ENCODE results near the gene TGFA. TPM values are rescaled to one million over a fixed set of nuclear protein-coding genes. Genes with fewer than 3 reads are reported as not detected.

TGFA gene
- total RNA-seq, 1 donor from 2014 or later, result 1.4 TPM

DNA sequence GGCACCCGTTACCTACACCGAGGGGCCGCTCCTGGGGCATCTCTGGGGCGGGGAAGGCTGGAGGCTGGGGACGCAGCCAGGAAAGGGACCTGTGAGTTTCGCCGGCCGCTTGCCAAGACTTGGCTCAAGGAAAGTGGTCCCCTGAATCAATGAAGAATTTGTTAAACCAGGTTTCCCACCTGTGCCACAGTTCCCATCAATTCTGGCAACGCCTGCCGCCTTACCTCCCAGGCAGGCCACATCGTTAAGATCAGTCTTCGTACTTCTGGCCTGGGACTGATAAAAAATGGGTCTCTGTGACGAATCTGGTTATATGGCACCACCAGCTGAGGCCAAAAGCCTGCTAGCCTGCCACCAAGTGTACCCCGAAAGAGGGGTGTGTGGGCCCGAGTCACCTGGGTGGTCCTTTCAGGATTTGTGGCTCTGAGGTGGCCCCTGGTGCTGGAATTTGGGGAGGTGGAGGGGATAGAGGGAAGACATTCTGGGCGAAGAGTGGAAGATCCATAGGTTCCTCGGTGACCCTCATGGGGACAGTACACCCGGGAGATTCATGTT, 789 bp upstream of the TGFA start:
- H3K27ac Mint-ChIP-seq (ENCODE audit: unreplicated experiment), result no peak overlapping the region
- H3K9me3 Mint-ChIP-seq, result no peaks in the 10 kb centered on the region
- H3K36me3 Mint-ChIP-seq (ENCODE audit: low read depth), result no peaks in the 10 kb centered on the region
- H3K4me3 Mint-ChIP-seq, result peak overlapping the region; percentile 85
- peaks cover 71% of the 10 kb centered on the region for H3K27me3 Mint-ChIP-seq (ENCODE audit: low read depth)
- DNase-seq (ENCODE audit: low read depth, low spot score), result no peak
- TF ChIP-seq, protein P1, sequence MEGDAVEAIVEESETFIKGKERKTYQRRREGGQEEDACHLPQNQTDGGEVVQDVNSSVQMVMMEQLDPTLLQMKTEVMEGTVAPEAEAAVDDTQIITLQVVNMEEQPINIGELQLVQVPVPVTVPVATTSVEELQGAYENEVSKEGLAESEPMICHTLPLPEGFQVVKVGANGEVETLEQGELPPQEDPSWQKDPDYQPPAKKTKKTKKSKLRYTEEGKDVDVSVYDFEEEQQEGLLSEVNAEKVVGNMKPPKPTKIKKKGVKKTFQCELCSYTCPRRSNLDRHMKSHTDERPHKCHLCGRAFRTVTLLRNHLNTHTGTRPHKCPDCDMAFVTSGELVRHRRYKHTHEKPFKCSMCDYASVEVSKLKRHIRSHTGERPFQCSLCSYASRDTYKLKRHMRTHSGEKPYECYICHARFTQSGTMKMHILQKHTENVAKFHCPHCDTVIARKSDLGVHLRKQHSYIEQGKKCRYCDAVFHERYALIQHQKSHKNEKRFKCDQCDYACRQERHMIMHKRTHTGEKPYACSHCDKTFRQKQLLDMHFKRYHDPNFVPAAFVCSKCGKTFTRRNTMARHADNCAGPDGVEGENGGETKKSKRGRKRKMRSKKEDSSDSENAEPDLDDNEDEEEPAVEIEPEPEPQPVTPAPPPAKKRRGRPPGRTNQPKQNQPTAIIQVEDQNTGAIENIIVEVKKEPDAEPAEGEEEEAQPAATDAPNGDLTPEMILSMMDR (conservative IDR thresholded peaks at IDR 0.05), result peak; percentile 41
- peaks cover 53% of the 10 kb centered on the region for H3K4me1 Mint-ChIP-seq

- Mint-ChIP-seq H3K4me1 (peaks cover 43% of the 10 kb centered on the region), H3K27ac (ENCODE audit: unreplicated experiment) (no peak overlapping the region)
Measured at GRCh38 chr2:70553334-70553583, 367 bp downstream of the TGFA start.

DNA sequence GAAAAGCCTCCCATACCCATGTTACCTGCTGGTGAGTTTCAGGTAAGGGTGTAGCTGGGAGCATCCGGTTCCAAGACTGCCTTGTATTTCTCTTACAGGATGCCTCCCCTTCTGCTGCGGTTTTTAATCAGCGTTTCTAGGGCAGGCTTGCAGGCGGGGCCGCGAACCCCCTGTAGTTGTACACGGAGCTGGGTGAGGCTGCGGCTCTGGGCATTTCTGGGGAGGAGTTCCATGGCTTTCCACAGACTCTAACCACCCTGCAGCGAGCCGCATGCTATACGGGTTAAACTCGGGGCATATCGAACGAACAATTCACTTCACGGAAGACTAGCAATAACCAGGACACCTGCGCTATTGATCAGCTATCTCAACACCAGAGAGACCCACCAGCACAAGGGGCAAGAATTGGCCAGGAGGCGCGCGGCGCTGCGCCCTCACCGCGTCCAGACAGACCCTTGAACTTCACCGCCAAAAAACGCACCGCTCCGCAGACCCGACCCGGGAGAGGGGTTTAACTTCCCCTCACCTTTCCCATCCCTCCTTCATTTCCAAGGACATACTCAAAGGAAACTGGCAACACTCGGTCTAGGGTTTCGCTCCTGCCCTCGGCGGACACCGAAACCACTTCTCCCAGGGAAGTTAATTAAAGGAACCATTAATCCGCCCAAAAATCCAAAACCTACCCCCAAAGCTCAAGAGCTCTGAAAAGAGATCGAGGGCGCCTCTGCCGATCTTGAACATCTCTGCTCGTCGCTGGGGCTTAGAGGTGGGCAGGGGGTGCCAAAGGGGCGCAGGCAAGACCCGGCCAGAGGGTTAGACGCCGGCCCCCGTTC, 909 bp downstream of the TGFA start:
- Mint-ChIP-seq H3K4me3 (peak overlapping the region; percentile 82), H3K27me3 (ENCODE audit: low read depth) (peaks cover 77% of the 10 kb centered on the region), H3K9me3 (no peaks in the 10 kb centered on the region), H3K36me3 (ENCODE audit: low read depth) (no peaks in the 10 kb centered on the region), H3K4me1 (peaks cover 39% of the 10 kb centered on the region), H3K27ac (ENCODE audit: unreplicated experiment) (no peak overlapping the region)
- DNase-seq (ENCODE audit: low read depth, low spot score), result no peak
- TF ChIP-seq, protein P1 (conservative IDR thresholded peaks at IDR 0.05), result no peak

More at GRCh38 chr2:70553334-70553583, 367 bp downstream of the TGFA start:
- H3K4me3 Mint-ChIP-seq, result peak overlapping the region; percentile 82
- no peaks in the 10 kb centered on the region for H3K9me3 Mint-ChIP-seq
- no peaks in the 10 kb centered on the region for H3K36me3 Mint-ChIP-seq (ENCODE audit: low read depth)
- no peak for DNase-seq (ENCODE audit: low read depth, low spot score)
- peaks cover 78% of the 10 kb centered on the region for H3K27me3 Mint-ChIP-seq (ENCODE audit: low read depth)
- TF ChIP-seq, protein P1 (conservative IDR thresholded peaks at IDR 0.05), result no peak

DNA sequence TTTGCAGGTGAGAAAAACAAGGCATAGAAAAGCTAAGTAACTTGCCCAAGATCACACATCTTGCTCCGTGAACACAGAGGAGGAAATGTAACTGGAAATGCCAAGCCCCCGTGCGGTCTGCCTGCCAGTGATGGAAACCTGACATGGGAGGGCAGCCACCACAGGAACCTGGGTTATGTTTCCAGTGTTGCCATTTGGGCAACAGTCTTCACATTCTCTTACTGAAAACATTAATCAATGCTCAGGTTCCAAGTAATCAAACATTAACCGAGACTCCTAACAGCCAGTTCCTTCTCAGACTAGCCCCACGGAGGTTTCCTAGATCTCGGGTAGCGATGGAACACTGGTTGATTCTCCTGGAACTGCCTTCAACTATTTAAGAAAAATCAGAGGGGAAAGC, 2.5 kb downstream of the TGFA start:
- DNase-seq (ENCODE audit: low read depth, low spot score), result no peak
- peaks cover 31% of the 10 kb centered on the region for H3K4me1 Mint-ChIP-seq
- no peaks in the 10 kb centered on the region for H3K9me3 Mint-ChIP-seq
- peak overlapping the region; percentile 70 for H3K4me3 Mint-ChIP-seq
- H3K27ac Mint-ChIP-seq (ENCODE audit: unreplicated experiment), result no peak overlapping the region
- H3K36me3 Mint-ChIP-seq (ENCODE audit: low read depth), result no peaks in the 10 kb centered on the region
- TF ChIP-seq, protein P1 (conservative IDR thresholded peaks at IDR 0.05), result no peak
- peaks cover 68% of the 10 kb centered on the region for H3K27me3 Mint-ChIP-seq (ENCODE audit: low read depth)

- H3K27ac Mint-ChIP-seq (ENCODE audit: unreplicated experiment), result no peak overlapping the region
- TF ChIP-seq, protein P1 (conservative IDR thresholded peaks at IDR 0.05), result no peak
- peaks cover 68% of the 10 kb centered on the region for H3K27me3 Mint-ChIP-seq (ENCODE audit: low read depth)
Measured at GRCh38 chr2:70549962-70550361, 3.7 kb downstream of the TGFA start.

More at GRCh38 chr2:70549962-70550361, 3.7 kb downstream of the TGFA start:
- H3K4me1 Mint-ChIP-seq, result peaks cover 31% of the 10 kb centered on the region
- no peaks in the 10 kb centered on the region for H3K36me3 Mint-ChIP-seq (ENCODE audit: low read depth)
- H3K4me3 Mint-ChIP-seq, result no peak overlapping the region
- no peak for DNase-seq (ENCODE audit: low read depth, low spot score)
- H3K9me3 Mint-ChIP-seq, result no peaks in the 10 kb centered on the region

All from neural crest cell (in vitro differentiated cells).